OCI-LY1 (cell line): Measurements from ENCODE around the gene TMEM9B.

Experiments used
- CTCF ChIP-seq: fragments of 200-600 bp; sonication (generic), shearing (Covaris generic); IDR thresholded peaks from 2 replicates; pipeline ENCODE4 v1.5.1; 2017; ENCODE audit warnings: mild to moderate bottlenecking, antibody characterized with exemption, low read length, moderate library complexity, mixed read lengths
- EZH2 ChIP-seq: fragments of 200-600 bp; sonication (generic), shearing (Covaris generic); IDR thresholded peaks from 2 replicates; pipeline ENCODE4 v1.8.0; 2017; ENCODE audit warnings: borderline replicate concordance, mixed run types, mild to moderate bottlenecking, antibody characterized with exemption, low read length, moderate library complexity, mixed read lengths

- TF ChIP-seq CTCF (no peak), EZH2 (no peak)
Measured at GRCh38 chr11:8925711-8926110, 38.5 kb downstream of the TMEM9B start.
